Mesothelial cell of epicardium (in vitro differentiated cells): Measurements from ENCODE around the gene ZNF3. TPM values are rescaled to one million over a fixed set of nuclear protein-coding genes. Genes with fewer than 3 reads are reported as not detected.

Experiments used
- DNase-seq, 2 experiments: peaks; one replicate each; pipeline ENCODE4 v3.0.0; 2021; ENCODE audit warnings: low spot score in 2 of 2; ENCODE audit not compliant: unreplicated experiment in 2 of 2
- H3K27ac Mint-ChIP-seq: 2 replicates; pipeline ENCODE4 v1.8.0; 2021; ENCODE audit warnings: mixed read lengths
- H3K27me3 Mint-ChIP-seq: 2 replicates; pipeline ENCODE4 v1.8.0; 2021; ENCODE audit warnings: low read depth, mixed read lengths
- H3K36me3 Mint-ChIP-seq: 2 replicates; pipeline ENCODE4 v1.8.0; 2021; ENCODE audit warnings: mixed read lengths
- H3K4me1 Mint-ChIP-seq: 2 replicates; pipeline ENCODE4 v1.8.0; 2021; ENCODE audit warnings: mixed read lengths
- H3K4me3 Mint-ChIP-seq: 2 replicates; pipeline ENCODE4 v1.8.0; 2021; ENCODE audit warnings: mild to moderate bottlenecking, moderate library complexity, mixed read lengths
- H3K9me3 Mint-ChIP-seq: 2 replicates; pipeline ENCODE4 v1.8.0; 2021; ENCODE audit warnings: mixed read lengths
- CTCF ChIP-seq: fragments of 200-600 bp; sonication (generic); IDR thresholded peaks from one replicate; pipeline ENCODE4 v1.5.0; 2021; ENCODE audit warnings: antibody characterized with exemption; ENCODE audit not compliant: unreplicated experiment
- total RNA-seq: library from RNA; stranded (reverse); gene quantifications from 3 replicates; pipeline ENCODE4 v1.2.1, GENCODE V29; 2021

The ZNF3 gene
- total RNA-seq, 1 donor from 2014 or later = 85.9 TPM

- peaks cover 47% of the 10 kb centered on the region for H3K36me3 Mint-ChIP-seq
- no peak overlapping the region for H3K27ac Mint-ChIP-seq
- H3K4me3 Mint-ChIP-seq = no peak overlapping the region
- no peaks in the 10 kb centered on the region for H3K4me1 Mint-ChIP-seq
- TF ChIP-seq CTCF = no peak
- H3K27me3 Mint-ChIP-seq = no peaks in the 10 kb centered on the region
- no peak for DNase-seq
- H3K9me3 Mint-ChIP-seq = peaks cover 8% of the 10 kb centered on the region
Measured at GRCh38 chr7:100029596-100029995, 51.9 kb downstream of the ZNF3 start.

GRCh38 chr7:100027197-100027596 lies 54.3 kb downstream of the ZNF3 start:
- peaks cover 11% of the 10 kb centered on the region for H3K4me1 Mint-ChIP-seq

GRCh38 chr7:100024020-100024619 lies 57.4 kb downstream of the ZNF3 start:
- no peak for TF ChIP-seq CTCF
- no peak overlapping the region for H3K27ac Mint-ChIP-seq
- H3K36me3 Mint-ChIP-seq = peaks cover 23% of the 10 kb centered on the region
- no peak overlapping the region for H3K4me3 Mint-ChIP-seq
- no peak for DNase-seq
- no peaks in the 10 kb centered on the region for H3K9me3 Mint-ChIP-seq
- no peaks in the 10 kb centered on the region for H3K27me3 Mint-ChIP-seq
- H3K4me1 Mint-ChIP-seq = peaks cover 18% of the 10 kb centered on the region

More at GRCh38 chr7:100027197-100027596, 54.3 kb downstream of the ZNF3 start:
- H3K4me3 Mint-ChIP-seq = no peak overlapping the region
- peaks cover 40% of the 10 kb centered on the region for H3K36me3 Mint-ChIP-seq
- H3K9me3 Mint-ChIP-seq = no peaks in the 10 kb centered on the region
- H3K27me3 Mint-ChIP-seq = no peaks in the 10 kb centered on the region
- DNase-seq = no peak
- TF ChIP-seq CTCF = no peak
- H3K27ac Mint-ChIP-seq = no peak overlapping the region

- no peak for DNase-seq
- H3K9me3 Mint-ChIP-seq = no peaks in the 10 kb centered on the region
- H3K36me3 Mint-ChIP-seq = peaks cover 22% of the 10 kb centered on the region
- no peak overlapping the region for H3K4me3 Mint-ChIP-seq
- H3K27ac Mint-ChIP-seq = peak overlapping the region; percentile 56
- H3K4me1 Mint-ChIP-seq = peaks cover 18% of the 10 kb centered on the region
- no peak for TF ChIP-seq CTCF
- no peaks in the 10 kb centered on the region for H3K27me3 Mint-ChIP-seq
Measured at GRCh38 chr7:100023526-100023925, 58.0 kb downstream of the ZNF3 start.

GRCh38 chr7:100022621-100023020 lies 58.9 kb downstream of the ZNF3 start:
- Mint-ChIP-seq H3K27me3 (no peaks in the 10 kb centered on the region), H3K9me3 (no peaks in the 10 kb centered on the region), H3K4me3 (no peak overlapping the region), H3K27ac (peak overlapping the region; percentile 67), H3K4me1 (peaks cover 22% of the 10 kb centered on the region), H3K36me3 (peaks cover 25% of the 10 kb centered on the region)
- TF ChIP-seq CTCF = no peak
- DNase-seq = peak in 1 of 2 experiments; percentile 42
